GOT3 (cell line): ENCODE measurements around the gene GBP4.

Experiments used
- DNase-seq: peaks from one replicate; lab custom pipeline; 2025; ENCODE audit warnings: mixed read lengths; lab: John Stamatoyannopoulos, UW

GBP4 gene

GRCh38 chr1:89171067-89171438 is 27.7 kb downstream of the GBP4 start:
- DNase-seq = no peak

DNA sequence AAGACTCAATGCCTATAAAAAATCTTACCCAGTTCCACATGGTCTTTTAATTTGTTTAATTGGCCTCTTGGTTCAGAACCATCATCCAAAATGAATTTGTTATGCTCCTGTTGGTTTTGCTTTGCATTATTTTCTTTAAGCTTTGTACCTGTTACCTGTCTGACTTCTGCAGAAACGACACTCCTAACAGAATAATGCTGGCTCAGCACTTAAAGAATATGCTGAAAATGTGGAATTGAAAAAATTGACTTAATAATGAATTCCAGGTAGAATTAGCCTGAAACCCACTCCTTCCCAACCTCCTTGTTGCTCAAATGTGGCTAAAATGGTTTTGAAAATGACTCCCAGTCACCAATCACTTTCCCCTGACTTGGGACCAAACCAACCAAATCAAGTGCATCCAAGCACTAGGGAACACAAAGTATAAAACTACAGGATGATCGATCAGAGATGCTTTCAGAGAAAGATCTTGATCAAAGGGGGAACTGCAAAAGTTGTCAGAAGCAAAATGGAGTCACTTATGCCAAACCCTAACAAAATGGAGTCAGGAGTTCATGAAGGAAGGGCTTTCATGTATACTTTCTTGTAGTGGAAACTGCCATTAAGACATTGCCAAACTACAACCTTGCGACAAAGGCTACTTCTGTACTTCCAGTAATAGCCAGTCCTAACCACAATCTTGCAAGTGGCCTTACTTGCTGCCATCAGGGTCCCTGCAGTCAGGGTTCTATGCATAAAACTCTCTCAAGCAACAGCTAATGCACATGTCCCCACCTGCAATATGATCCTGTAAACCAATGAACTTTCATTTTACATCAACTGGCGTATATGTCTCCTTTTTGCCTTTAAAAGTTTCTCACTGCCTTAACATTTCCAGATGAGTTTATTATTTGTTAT is 28.3 kb downstream of the GBP4 start:
- no peak for DNase-seq

DNA sequence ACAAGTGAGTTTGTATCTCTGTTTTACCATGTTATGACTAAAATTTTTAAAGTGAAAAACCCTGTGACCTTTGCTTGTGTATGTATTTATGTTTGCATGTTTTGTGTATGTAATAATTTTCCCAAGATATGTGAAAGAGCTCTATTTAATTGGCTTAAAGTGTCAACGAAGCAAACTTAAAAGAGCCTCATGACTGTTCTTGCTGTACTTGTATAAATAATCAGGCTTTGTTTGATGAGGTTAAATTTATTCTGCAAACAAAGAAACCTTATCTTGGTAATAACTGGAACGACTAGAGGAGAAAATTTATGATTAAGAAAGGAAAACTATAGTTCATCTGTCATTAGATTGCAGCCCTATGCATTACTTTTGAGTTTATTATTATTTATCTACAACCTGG is 29.6 kb downstream of the GBP4 start:
- no peak for DNase-seq

DNA sequence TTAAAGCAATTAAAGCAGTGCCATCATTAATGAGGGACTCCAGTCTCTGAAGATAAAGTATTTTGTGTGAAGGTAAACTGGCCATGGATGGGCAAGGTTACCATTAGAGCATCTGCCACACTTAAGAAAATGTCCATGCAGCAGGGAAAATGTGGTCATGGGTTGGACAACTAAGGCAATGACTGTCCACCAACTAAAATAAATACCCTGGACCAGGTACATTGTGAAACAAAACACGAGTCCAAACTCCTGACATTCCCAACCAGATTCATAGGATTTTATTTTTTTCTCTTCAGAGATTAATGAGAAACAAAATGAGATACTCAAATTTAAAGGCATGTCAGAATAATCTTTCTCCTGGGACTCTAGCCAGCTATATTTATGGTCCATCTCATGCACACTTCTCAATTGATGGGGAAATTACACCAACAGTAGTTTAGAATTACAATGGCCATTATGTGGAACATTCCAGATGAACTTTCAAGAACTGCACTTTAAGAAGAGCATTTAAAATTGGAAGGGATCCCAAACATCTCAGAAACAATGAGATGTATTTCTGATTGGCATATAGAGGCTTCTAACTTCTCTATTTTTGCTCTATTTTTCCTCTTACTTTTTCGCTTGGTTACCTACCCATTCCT is 31.0 kb downstream of the GBP4 start:
- no peak for DNase-seq

DNA sequence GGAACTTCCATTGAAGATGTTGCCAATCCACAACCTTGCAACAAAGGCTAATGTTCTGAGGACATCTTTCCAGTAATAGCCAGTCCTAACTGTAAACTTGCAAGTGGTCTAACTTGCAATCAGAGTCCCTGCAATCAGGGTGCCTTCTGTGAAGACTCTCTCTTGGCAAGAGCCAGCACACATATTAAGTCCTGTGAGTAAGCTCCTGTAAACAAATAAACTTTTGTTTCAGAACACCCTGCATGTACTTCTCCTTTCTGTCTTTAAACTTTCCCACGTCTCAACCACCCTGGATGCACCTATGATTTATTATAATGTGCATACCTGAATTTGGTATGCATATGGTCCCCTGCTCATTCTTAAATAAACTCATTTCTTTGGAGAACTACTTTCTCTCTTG is 32.0 kb downstream of the GBP4 start:
- DNase-seq = no peak

GRCh38 chr1:89165811-89166210 is 32.9 kb downstream of the GBP4 start:
- no peak for DNase-seq

DNA sequence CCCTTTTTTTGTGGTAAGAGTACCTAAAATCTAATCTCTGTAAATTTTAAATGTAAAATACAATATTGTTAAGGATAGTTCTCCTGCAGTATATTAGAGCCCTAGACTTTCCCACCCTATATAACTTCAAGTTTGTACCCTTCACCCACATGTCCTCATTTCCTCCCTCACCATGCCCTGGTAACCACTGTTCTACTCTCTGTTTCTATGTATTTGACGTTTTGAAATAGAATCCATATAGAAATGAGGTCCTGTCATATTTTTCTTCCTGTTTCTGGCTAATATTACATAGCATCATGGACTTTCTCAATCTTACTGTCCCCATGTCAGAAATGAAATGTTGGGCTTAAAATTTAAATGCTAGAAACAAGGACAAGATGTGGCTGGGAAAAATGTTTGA is 47.7 kb downstream of the GBP4 start:
- no peak for DNase-seq

DNA sequence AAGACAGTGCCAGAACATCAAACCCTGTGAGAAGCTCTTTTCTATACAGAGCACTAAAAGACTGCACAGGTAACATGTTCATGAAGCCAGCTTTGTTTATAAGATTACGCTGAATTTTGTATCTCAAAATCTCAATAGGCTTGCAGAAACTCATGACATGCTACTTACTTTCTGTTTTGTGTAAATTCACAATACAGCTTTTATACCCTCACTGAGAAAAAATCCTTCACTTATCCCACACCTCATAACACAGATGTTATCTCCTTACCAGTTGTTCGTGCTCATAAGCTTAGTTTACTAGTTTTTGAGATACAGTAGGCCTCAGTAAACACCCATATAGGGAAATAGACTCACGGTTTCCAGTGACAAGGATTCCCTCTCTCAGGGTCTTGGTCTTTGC is 48.8 kb downstream of the GBP4 start:
- DNase-seq = no peak

- DNase-seq = no peak
Observed at GRCh38 chr1:89149229-89149628, 49.5 kb downstream of the GBP4 start.

- DNase-seq = no peak
Observed at GRCh38 chr1:89147678-89148658, 50.8 kb downstream of the GBP4 start.

GRCh38 chr1:89146721-89147120 is 52.0 kb downstream of the GBP4 start:
- no peak for DNase-seq

- no peak for DNase-seq
Observed at GRCh38 chr1:89143484-89143883, 55.3 kb downstream of the GBP4 start.

DNA sequence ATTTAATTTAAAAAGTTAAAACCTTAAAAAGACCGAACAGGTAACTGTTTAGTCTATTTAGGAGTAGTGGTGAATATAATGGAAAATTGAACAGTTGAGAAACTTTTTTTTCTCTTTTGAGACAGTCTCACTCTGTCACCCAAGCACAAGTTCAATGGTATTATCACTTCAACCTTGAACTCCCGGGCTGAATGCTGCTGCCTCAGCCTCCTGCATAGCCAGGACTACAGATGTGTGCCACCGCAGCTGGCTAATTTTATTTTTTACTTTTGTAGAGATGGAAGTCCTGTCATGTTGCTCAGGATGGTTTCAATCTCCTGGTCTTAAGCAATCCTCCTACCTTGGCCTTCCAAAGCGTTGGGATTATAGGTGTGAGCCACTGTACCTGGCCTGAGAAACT is 56.6 kb downstream of the GBP4 start:
- no peak for DNase-seq

GRCh38 chr1:89133747-89134146 is 65.0 kb downstream of the GBP4 start:
- no peak for DNase-seq
